GM18520 (cell line): ENCODE measurements around the gene SLC35F4.
"Not testable (repeated sequence)": the region's sequence is repeated elsewhere in the genome, so short reads cannot be mapped to it uniquely, and the experiment has no call there.

ENCODE experiments used
- ATAC-seq: cut with Tn5 transposase; IDR thresholded peaks from one replicate; pipeline ENCODE4 v1.9.1; 2021; ENCODE audit not compliant: unreplicated experiment

Gene SLC35F4

DNA sequence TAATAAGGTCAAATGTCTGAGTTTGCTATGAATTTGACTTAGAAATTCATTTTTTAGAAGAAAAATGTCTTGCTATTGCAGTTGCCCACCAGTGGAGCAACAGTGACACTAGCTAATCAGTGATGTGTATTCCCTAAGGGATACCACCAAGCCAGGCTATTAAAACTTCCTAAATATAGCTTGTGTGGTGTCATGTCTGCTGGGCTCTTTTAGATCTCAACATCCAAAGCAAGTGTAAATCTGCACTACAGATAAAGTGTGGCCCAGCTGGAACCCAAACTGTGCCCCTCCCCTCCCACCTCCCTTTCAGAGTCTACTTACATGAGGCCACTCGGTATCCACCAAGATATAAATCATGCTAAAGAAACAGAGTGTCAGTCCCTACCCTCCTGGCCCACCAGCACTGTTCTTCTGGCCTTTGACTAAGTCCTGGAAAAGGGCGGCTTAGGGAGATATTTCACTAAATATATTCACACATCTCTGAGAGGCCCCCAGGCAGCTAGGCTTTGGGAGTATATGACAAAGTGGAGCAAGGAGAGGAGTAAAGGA is 53.8 kb downstream of the SLC35F4 start:
- no peak for ATAC-seq

DNA sequence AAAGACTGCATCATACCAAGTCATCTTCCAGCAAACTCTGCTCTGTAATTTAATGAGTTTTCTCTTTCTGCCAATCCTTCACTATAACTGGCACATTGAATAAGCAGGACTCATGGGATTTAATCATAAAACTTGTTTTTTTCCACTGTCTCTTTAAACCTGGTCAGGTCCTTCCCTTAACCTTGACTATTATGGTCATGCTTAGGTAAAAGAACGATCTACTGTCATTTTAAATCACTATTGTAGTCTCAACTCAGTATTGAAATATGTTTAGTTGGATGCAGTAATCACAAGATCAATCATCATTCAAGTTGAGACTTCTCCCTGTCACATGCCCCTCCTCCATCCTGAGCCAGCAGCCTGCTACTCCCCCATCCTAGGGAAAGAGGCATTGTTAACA is 56.1 kb downstream of the SLC35F4 start:
- ATAC-seq, result no peak

DNA sequence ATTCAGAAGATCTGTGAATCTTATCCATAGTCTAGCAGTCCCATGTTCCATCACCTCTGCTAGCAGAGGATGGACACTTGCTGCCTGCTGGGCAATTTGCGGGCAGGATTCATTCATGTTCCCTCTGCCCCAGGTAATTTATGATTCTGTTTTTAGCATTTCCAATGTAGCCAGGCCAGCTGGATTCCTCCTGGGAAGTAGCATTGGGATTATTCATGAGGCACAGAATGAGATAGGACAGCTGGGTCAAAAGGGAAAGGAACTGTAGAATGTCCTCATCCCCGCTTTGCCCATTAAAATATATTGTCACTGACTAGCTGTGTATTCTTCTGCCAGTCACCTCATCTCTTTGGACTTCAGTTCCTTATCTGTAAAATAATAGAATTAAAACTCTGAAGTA is 68.7 kb downstream of the SLC35F4 start:
- no peak for ATAC-seq

DNA sequence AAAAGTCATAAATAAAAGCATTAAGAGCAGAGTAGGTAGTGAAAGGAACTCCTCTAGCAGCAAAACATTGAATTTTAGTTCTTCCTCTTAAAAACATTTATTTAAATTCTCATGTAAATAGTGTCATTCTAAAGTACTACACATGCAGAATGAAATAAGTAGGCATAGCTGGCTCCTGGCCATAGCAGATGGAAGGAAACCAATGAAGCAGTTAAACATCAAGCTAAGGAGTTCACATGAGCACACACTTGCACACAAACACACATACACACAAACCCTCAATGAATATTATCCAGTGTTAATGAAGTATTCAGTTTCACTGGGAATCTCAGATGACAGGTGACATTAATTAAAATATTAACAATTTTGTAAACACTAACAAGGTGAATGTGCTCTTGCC is 69.3 kb downstream of the SLC35F4 start:
- ATAC-seq, result no peak

DNA sequence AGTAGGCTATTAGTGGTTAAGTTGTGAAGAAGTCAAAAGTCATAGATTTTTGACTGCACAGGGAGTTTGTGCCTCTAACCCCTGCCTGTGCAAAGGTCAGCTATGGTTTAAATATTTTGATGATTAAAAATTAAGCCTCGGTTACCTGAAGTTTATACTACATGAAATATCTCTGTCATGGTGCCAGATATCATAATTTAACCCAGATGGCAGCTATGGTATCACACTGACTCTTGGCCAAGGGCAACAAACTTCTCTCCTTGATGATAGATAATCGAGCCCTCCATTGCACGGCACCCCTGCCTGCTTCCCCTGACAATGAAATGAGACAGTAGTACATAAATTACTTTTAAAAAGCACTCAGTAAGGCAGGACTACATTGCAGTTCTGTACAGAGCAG is 80.8 kb downstream of the SLC35F4 start:
- ATAC-seq, result no peak

DNA sequence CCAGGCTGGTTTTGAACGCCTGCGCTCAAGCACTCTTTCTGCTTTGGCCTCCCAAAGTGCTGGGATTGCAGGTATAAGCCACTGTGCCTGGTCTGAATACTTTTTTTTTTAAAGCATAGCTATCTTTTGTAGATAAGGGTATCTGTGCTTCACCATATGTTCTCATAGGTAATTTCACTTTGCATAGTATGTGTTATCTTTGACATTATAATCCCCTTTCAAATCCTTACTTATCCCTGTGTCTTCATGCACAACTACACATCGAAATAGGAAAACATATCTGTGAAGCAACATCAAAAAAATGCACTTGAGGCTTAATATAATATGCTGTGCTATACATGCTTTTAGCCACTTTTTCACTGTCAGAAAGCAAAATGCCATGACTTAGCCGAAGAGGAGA is 94.1 kb downstream of the SLC35F4 start:
- no peak for ATAC-seq

DNA sequence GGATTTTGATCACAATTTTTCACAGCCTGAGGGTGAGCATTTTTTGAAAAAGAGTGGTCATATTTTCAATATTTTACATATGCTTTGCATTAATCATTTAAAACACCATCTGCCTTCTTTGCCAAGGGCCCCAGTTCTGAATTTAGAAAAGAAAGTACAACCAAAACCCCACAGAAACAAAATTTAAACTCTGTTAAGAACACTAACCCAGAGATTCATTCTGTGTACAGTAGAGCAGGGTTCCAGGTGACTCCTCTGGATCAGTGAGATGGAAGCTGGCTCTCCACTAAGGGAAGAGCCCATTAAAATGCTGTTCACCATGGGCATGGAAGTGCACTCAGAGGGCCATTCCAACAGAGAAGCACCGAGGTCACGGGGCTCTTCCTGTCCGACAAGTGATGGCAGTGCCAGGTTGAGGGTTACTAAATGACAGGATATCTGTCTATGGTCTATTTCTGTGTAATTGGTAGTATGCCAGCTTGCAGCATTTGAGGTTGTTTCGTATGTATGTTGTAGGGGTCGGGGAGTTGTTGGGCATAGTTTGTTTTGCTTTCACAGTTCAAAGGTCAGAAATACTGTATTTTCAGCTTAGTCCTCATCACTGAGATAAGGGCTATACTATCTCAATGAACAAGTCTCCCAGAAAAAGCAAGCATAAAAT is 95.9 kb downstream of the SLC35F4 start:
- no peak for ATAC-seq

DNA sequence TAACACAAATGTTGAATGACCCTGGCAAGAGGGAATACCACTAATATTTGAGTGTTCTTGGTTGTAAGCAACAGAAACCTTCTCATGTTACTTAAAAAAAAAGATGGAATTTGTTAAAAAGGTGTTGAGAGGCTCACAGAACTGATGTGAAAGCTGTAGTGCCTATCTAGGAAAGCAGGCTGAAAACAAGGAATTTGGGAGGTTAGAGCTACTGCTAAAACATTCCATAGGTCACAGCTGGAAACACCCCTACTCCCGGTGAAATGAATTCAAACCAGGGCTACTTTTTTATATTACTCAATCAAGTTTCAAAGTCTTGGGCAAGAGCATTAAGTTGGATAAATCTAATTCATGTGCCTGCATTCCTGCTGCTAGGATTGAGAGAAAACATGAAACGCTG is 104.1 kb downstream of the SLC35F4 start:
- no peak for ATAC-seq

DNA sequence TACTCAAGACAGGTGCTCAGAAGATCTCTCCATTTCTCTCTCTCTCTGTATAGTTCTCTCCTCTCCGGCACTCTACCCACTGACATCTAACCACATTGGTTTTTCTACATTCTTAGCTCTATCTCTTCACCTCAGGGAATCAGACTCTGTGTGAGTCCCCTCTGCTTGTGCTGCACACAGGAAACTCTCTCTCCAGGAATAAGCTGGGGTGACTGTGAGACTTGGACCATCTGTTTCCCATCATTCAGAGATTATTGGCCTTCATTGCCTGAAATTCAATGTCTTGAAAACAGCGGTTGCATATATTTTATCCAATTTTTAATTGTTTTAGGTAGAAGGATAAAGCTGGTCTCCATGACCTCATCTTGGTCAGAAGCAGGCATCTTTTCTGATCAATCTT is 105.0 kb downstream of the SLC35F4 start:
- no peak for ATAC-seq

DNA sequence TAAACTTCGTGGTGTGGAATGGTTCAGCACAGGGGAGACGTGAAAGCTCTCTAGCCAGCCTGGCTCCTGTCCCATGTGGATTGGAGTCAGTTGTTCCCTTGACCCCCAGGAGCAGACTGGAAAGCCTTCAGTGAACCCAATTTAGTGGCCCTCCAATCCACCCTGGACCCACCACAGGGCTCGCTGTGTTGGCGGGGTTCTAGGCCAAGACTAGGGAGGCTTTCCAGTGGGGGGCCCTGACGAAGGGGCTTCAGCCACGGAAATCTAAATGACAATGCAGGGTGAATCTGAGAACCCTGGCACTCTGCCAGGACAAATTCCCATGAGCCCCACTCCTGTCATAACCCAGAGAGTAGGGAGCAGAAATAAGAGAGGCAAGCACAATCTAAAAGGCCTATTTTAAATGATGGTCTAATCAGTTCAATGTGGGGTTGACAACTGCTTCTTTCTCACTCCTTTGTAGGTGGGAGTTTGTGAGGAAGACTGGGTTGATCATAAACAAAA is 110.8 kb downstream of the SLC35F4 start:
- ATAC-seq, result no peak

DNA sequence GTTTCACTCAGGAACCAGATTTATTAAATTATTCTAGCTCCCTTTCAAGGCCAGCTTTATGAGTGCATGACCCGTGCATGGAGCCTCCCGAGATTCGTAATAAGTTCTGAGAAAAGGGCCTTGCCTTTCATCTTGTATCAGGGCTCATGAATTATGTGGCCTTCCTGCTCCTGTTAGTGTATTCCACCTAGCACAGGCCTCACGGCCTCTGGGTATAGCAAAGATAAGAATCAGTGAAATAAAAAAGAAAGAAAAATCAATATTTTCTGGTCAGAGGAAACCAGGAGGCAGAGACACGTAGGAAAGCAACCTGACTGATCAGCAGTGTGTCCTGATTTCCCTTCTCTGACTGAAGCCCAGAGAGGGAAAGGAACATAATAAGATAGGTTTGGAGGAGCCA is 111.4 kb downstream of the SLC35F4 start:
- no peak for ATAC-seq

DNA sequence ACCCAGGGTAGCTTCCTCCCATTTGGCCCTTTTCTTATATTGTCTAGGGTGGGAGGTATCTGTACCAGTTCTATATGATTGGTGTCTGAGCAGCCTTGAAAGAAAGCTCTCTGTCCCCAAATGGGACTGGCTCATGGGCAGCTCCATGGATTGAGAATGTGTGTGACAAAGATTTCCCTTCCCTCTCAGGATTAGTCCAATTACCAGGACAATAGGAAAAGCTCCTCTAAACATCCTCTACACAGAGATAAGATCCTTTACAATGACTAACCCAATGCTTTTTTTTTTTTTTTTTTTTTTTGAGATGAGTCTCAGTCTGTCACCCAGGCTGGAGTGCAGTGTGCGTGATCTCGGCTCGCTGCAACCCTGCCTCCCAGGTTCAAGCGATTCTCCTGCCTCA is 112.1 kb downstream of the SLC35F4 start:
- no peak for ATAC-seq

DNA sequence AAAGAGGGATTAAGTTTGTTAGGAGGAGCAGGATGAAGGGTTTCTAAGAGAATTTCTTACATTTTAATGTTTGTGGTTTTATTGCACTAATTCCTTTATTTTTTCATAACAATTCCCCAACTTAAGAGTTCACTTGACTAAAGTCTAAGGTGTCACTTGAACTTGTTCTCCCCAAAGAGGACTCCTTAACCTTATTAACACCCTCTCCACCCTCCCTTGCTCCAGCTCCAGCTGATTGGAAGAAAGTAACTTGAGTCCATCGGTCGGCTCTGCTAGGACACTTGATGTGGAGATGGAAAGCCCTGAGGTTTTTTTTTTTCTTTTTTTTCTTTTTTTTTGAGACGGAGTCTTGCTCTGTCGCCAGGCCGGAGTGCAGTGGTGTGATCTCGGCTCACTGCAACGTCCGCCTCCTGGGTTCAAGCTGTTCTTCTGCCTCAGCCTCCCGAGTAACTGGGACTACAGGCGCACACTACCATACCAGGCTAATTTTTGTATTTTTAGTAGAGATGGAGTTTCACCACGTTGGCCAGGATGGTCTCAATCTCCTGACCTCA is 113.7 kb downstream of the SLC35F4 start:
- not testable (repeated sequence) for ATAC-seq

DNA sequence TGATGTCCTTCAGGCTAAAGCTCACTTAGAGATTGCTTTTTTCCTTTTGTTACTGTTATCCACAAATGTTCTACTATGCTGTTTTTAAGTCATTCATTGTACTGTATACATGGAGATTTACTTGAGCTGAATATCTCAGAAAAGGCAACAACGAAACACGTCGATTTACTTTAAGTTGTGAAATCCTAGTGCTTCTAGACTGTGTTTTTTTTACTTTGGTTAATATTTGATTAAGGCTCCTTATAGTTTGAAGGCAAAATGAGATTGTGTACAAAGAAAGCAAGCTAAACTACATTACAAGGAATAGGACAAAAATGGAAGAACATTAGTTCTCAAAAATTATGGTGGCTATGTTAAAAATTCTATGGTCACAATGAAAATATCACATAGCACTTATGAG is 114.5 kb downstream of the SLC35F4 start:
- no peak for ATAC-seq

DNA sequence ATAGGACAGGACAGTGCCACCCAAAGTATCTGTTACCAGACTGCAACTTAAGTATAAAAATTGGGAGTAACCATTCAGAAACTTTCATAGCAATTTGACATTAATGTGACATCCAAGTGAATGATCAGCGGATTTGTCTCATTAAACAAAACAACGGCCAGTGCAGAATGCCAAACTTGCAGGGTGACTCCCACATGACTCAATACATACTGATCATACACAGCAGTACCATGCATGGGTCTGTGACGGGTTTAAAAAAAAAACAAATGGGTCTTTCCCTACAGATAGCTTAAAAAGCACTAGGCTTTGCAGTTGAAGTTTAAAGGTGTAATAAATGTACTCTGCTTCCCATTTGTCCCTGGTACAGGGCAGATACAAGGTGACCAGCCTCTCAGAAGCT is 116.6 kb downstream of the SLC35F4 start:
- no peak for ATAC-seq

DNA sequence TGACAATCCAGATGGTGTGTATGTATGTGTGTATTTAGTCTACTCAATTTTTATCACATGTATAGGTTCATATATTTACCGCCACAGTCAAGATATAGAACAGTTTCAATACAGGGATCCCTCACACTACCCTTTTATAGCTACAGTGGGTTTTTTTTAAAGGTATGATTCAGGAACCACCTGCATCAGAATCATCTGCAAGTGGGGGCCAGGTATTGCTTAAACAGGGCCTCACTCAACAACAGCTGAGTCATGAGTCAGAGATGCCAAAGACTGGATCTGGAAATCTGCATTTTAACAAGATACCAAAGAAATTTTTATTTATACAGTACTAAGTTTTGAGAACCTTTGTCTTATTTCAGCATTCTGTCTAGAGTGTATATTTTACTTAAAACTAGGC is 117.6 kb downstream of the SLC35F4 start:
- ATAC-seq, result no peak

DNA sequence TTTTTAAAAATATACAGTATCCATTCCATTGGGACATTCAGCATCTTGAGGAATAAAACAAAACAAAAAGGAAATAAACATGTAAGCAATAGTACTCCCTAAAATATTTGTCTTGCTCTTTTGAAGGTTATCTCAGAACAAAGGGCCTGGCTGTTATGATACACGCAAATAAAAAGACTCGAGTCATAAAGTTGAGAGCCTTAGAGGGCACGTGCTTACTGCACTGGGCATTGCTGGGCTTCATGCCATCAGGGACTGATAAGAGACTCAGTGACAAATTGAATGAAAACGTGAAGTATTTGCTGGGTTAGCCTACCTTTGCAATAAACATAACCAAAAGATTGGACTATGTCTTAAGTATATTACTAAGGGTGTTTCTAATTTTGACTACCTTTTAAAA is 118.9 kb downstream of the SLC35F4 start:
- no peak for ATAC-seq

DNA sequence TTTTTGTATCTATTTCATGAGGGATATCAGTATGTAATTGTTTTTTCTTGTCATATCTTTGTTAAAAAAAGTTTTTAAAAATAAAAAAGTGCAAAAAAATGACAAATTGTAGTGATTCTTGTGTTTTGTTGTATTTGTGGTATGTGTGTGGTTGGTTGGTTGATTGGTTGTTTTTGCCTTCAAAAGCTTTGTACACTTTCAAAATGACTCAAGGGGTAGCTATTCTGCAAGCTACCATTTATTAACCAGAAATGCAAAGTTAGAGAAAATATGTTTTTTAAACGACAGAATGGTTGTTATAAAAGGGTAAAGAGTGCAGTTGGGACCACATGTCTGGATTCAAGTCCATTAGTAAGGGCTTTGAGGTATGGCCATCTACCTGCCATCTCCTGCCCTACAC is 119.3 kb downstream of the SLC35F4 start:
- no peak for ATAC-seq

DNA sequence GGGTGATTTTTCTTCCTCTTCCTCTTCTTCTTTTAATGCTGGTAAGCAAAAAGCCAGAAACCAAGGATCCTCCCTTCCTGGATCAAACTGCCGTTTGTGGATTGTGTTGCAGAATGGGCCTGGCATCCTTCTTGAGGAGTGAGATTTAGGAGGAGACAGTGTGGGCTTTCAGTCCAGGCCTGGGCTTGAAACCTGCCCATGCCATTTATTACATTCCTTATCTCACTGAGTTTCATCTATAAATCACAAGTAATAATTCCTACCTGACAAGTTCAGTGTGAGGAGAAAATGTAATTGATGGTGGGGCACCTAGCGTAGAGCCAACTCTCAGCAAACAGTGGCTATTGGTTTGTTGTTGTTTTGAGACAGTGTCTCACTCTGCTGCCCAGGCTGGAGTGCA is 126.4 kb downstream of the SLC35F4 start:
- no peak for ATAC-seq

DNA sequence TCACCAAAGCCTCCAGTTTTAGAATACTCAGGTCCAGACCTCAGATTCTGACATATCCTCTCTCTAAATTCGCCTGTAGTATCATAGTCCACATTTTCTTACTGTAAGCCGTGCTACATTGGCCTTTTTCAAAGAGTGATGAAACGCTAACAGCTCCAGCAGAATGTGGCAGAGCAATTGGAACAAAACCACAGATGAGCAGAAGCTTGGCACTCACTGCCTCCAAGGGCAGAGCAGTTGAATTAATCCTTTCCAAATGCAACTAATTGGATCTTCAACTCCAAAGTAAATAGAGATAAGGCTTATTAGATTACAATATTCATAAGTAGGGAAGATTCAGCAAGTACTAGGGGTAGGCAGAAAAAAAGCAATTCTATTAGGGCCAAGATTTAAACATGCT is 128.3 kb downstream of the SLC35F4 start:
- ATAC-seq, result no peak

DNA sequence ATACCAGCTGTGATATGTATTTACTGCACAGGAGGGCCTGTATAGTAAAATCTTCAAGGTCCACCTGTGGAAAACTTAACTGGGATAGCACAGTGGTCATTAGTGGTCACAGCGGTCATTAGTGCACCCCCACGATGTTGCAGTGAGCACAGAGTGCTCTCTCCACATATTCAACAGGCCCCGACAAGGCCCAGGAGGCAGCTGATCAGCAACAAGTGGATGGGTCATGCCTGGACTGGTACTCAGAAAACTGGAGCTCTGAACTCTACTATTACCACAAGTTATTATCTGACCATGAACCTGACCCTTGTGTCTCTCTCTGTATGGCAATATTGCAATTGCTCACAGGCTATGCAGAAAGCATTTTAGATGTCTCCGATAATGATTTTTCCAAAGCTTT is 129.5 kb downstream of the SLC35F4 start:
- no peak for ATAC-seq

DNA sequence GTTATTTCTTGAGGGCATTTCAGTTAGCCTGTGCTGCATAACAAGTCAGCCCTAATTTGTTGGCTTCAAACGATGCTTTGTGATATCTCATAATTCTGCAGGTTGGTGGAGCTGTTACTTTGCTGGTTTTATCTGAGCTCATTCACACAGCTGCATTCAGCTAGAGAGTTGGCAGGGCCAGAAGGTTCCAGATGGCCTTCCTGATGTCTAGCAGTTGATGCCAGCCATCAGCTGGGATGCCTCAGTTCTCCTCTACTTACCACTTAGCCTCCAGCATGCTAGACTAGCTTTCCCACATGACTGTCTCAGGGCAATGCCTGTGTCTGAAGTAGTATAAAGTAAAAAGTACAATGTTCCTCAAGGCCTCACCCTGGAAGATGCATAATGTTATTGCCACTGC is 130.6 kb downstream of the SLC35F4 start:
- no peak for ATAC-seq
